Measurements from ENCODE around the gene FYB2. TPM values are rescaled to one million over a fixed set of nuclear protein-coding genes. Genes with fewer than 3 reads are reported as not detected.
A peak's percentile ranks its signal among the peaks of the same experiment; 100 is the strongest.

Gene FYB2
- total RNA-seq, 1 experiment from 2014 or later = not detected

DNA sequence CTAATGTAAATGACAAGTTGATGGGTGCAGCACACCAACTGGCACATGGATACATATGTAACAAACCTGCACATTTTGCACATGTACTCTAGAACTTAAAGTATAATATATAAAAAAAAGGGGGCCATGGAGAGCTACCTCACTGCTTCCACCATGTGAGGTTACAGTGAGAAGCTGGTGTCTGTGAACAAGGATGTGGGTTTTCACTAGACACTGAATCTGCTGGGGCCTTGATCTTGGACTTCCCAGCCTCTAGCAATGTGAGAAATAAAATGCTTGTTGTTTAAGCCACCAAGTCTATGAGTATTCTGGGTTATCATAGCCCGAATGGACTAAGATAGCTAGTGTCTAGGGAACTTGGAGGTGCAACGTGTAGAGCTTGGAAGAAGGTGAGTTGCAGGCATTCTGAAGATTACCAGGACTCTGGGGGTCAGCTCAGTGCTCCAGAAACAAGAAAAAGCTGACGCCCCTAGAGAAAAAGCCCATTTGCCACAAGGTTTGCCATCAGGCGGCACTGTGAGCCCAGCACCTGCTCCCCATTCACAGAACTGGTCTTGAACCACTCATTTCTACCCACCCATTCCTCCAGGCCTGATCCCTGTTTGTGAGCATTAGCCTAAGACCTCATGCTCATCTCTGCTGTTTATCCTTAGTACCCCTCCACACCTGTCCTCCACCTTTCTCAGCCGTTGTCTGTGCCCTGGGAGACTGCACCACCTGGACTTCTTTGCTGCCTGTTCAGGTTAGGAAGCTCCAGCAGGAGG is 15.1 kb upstream of the FYB2 start:
- DNase-seq (ENCODE audit: low read depth) = no peak

DNA sequence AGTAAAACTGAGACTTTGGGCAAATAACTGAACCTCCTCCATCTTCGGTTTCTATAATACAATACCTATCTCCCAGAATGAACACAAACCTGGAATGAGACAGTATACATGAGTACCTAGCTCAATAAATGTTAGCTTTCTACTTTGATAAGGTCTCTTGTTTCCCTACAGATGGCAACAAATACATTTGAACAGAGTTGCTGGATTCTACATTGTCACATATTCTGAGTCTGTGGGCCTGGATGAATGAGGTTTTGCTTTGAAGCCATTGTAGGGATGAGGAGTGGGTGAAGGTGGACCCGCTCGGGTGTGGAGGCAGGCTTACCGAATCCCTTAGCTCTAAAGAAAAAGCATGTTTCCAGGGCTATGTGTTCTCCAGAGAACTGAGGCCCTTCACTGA is 13.9 kb upstream of the FYB2 start:
- DNase-seq (ENCODE audit: low read depth) = no peak

DNA sequence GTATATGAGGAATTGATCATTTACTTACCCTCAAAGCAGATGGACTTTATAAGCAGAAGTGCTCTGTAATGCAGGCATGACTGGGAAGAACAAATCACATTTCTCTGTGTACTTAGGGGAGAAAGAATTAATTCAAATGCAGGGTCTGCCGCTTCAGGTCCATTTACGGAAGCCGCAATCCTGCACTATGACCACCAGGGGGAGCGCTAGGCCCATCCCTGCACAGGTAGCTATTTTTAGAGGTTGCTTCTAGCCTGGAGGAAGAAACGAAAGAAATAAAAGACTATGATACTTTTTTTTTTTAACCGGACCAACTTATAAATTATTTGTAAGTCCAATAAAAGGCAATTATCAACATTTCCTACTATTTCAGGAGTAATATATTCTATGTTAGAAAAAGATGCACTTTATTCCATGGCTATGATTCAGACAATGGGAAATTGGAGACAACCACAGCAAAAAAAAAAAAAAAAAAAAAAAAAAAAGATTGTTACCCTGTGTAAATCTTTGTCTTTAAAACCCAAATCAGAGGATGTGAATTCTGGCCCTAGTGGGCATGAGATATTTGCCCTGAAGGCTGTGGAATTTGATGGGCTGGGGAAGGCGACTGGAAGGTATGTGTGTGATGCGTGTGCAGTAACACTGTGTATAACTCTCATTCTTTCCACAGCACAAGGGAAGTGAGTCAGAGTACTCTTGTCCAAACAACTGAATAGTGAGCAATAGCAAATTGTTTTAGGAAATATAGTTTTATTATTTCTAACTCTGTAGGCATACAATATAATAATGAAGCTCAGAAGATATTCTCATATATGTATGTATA is 12.9 kb upstream of the FYB2 start:
- DNase-seq (ENCODE audit: low read depth) = peak; percentile 84

DNA sequence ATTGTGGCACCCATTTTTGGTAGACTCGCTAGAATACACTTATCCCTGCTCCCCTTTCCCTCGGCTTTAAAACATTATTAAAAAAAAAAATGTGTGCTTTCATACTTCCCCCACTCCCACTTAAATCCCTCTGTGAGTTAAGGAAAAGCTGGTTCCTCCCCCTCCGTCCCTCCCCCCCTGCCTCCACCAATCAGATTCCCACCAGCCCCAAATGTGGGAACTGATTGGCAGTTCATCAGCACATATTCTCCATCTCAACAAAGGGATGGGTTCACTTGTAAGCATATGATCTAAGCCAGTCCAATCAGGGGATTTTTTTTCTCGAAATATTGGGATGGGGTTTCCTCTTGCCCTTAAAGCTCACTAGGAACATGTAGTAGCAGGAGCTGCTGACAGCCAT is 10.8 kb upstream of the FYB2 start:
- peak; percentile 20 for DNase-seq (ENCODE audit: low read depth)

DNA sequence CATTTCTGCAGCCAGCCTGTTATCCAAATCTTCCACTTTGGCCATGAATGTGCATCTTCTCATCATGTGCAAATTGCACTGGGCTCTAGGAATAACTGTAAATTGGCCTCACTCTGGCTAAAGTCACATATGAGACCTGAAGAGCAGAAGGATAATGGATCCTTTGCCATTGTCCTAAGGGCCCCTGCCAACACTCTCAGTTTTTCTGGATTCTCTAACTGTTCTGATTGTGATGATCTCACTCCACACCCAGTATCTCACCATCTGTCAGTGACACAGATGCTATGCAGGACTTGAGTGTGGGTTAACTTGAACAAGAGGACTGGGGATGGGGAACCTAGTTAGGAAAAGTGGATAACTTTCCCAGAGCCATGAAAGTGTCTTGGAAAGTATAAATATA is 8.5 kb upstream of the FYB2 start:
- DNase-seq (ENCODE audit: low read depth) = no peak

DNA sequence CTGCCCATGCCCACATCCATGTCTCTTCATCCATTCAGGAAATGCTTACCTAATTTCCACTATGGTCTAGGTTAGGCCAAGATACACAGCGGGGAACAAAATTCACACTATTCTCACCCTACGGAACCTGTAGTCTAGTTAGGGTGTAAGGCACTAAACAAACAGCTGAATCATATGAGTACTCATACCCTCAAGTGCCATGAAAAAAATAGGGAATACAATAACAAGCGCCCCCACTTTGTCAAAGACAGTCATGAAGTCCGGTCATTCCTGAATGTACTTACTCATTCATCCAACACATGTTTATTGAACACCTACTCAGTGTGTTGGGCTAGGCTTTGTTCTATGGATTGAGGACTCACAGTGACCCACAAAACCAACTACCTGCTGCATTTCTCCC is 6.2 kb upstream of the FYB2 start:
- no peak for DNase-seq (ENCODE audit: low read depth)

DNA sequence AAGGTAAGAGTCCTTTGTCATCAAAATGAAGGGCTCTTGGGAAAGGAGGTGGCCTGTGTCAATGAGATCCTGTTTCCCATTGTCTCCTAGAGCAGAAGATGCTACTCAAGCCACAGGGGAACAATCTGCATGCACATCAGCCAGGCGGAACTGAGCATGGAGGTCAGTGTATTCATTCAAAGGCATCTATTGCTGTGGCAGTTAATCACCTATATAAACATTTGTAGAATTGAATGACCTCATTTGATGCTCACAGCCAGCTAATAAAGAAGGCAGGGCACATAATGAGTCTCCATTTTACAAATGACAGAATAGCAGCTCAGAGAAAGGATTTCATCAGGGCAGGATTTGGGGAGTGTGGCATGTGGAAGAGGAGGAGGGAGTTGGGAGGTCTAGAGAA is 5.7 kb upstream of the FYB2 start:
- DNase-seq (ENCODE audit: low read depth) = no peak

DNA sequence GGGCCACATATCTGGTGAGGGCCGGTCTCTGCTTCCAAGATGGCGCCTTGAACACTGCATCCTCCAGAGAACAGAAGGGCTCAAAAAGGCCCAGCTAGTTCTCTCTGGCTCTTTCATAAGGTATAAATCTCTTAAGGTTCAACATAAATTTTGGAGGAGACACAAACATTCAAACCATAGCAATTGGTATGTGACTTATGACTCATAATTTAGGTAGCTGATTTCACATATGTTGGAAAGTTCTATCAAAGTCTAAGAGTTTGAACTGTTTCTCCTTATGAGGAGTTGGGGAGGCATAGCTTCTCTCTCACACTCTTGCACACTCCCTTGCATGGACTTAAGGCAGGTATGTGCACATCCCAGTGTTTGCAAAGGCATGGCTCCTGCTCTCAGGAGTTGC is 5.1 kb upstream of the FYB2 start:
- DNase-seq (ENCODE audit: low read depth) = no peak

DNA sequence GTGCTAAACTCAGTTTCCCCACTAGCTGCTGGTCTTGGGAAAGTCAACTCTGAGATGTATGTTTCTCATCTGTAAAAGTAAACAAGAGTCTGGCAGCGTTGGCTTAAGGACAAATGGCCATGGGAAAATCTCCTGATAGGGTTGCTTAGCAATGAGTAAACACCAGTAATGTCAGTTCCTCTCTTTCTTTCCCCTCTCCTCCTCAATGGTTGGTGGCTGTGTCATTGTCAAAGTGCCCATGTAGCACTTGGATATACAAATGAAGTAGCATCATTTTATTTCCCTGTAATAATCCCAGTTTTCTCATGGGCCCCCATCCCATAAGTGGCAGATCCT is 2.2 kb upstream of the FYB2 start:
- peak; percentile 24 for DNase-seq (ENCODE audit: low read depth)

DNA sequence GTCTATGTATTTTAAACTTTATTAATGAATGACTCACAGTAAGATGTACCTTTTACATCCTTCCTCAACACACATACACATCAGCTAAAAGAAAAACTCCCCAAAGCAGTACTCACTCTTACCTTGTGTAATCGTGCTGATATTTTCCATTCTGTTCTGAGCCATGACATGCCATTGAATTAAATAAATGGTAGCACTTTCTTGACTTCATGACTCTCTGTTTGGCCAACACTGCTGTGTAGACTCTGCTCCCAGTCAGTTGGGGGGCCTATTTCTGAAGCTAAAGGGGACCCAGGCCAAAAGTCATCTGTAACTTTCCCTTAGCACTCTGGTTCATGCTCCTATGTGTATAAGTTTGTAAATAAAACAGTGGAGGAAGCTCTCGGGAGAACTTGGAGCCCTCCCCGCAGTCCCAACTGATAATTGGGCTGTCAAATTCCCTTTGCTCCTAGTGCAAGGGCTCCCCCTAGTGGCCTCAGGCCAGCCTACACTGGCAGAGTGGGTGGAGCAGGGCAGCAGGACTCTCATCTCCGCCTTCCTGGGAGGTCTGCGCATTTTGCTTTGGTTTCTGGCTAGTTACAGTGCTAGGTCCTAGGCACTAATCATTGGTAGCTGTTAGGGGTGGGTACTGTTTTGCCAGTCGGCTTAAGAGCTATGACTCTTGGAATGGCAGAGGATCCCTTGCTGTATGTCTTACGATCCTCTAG is 1.7 kb upstream of the FYB2 start:
- DNase-seq (ENCODE audit: low read depth) = peak; percentile 70

DNA sequence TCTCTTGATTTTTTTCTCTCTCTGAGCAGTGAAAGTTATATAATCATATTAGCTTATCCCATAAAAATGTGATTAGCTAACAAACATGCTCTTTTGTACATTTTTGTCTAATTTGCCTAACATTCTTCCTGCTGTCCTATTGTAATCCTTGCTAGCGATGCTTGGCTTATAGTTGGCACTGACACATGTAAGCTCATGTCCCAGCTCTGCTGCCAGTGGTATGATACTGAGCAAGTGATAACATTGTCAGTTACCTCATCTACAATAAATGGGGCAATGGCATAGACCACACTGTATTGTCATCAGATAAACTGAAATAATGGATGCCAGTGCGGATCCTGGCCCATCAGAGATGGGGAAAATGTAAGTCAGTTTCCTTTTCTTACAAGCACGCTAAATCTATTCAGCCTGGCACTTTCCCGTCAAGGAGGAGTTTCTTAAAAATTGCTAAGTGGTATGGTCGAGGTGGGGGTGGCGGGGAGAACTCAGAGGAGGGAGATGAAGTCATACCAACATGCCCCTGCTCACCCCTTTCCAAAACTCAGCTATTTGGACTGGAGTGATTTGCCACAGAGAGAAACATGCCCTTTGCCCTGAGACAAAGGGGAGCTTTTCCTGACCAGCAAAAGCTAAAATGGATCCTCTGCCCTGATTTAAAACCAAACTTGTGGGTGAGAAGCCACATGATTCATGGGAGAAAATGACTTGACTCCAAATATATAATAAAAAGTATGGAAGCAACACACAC is 1.3 kb downstream of the FYB2 start:
- no peak for DNase-seq (ENCODE audit: low read depth)

DNA sequence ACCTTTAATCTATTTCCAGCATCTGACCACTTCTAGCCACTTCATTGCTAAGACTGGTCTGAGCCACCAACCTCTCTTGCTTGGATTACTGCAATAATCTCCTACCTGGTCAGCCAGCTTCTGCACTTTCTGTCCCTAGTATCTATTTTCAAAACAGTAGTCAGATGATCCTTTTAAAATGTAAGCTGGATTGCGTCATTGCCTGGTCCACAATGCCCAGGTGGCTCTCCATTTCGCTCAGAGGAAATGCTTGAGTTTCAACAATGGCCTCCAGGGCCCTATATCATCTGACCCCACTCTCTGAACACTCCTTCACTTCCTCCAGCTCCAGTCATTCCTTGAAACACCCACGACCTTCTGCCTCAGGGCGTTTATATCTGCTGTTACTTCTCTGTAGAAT is 2.3 kb downstream of the FYB2 start:
- DNase-seq (ENCODE audit: low read depth) = no peak

DNA sequence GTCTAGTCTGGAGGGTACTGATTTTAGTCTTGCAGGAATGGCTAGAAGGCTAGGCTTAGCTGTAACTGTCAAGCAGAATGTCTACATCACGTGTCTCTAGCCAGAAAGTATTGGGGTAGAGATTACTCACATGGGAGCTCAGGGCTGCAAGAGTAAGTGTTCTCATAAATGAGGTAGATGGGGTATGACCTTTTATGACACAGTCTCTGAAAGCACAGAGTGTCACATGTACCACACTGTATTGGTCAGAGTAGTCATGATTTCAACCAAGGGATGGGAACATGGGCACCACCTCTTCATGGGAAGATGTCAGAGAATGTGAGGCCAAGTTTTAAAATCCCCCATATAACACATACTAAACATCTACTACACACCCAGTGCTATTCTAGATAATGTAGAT is 2.9 kb downstream of the FYB2 start:
- DNase-seq (ENCODE audit: low read depth) = no peak

DNA sequence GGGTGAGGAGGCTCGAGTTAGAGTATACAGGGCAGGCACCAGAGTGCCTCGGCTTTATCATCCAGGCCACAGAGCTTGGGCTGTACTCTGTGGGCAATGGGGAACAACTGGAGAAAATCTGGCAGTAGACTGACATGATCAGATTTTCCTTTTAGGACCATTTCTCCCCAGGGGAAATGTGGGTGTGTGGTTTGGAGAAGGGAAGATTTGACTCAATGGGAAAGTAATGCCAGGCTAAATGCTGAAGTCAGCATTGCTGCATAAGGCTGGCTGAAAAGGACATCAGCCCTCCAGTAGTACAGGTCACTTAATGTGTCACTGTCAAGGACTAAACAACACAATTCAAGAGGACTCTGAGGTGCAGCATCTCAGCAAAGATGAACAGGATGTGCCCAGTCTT is 5.0 kb downstream of the FYB2 start:
- no peak for DNase-seq (ENCODE audit: low read depth)

DNA sequence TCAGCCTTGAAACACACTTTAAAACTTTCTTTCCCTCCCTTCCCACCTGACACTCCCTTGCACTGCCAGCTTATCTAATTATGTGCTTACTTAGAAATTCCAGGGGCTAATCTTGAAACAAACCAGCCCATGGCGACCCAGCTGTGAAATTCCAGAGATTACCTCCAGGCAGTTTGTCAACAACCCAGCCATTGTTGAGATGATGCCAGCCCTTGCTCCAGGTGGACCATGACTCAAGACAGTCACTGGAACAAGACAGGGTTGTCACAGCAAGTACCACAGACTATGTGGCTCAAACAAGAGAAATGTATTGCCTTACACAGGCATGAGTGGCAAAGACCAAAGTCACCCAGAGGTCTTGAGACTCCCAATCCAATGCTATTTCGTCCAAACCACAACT is 7.9 kb downstream of the FYB2 start:
- DNase-seq (ENCODE audit: low read depth) = peak; percentile 14

DNA sequence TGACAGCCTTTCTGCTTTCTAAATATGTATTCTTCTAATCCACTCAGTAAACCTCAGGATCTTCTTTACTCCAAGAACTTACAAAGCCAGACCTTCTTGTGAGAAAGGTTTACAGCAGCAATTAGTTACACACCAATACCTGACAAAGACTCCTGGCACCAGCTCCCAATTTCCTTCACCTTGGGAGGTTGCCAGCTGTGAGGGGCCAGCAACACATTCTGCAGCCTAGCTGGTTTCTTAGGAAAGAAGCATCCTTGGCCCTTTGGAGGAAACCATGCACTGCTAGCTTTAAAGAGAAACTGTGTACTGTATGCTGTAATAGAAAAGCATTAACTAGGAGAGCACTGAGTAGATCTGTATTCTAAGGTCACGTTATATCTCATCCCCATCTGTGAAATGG is 10.8 kb downstream of the FYB2 start:
- no peak for DNase-seq (ENCODE audit: low read depth)

DNA sequence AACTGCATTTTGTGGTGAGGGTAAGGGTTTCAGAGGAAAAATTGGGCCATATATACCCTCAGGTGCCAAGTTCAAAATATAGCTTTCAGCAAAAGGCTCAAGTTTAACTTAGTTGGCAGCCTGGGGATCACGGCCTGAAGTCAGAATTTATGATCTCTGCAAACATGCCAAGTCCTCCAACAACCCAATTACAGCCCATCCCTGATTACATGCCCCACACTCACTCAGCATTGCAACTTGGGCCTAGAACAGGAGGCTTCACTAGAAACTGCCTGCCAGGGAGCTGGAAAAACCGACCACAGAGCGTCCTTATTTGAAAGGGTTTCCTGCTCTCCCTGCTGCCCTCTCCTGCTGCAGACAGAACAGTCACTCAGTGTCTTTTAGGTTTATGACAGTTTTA is 12.4 kb downstream of the FYB2 start:
- no peak for DNase-seq (ENCODE audit: low read depth)

DNA sequence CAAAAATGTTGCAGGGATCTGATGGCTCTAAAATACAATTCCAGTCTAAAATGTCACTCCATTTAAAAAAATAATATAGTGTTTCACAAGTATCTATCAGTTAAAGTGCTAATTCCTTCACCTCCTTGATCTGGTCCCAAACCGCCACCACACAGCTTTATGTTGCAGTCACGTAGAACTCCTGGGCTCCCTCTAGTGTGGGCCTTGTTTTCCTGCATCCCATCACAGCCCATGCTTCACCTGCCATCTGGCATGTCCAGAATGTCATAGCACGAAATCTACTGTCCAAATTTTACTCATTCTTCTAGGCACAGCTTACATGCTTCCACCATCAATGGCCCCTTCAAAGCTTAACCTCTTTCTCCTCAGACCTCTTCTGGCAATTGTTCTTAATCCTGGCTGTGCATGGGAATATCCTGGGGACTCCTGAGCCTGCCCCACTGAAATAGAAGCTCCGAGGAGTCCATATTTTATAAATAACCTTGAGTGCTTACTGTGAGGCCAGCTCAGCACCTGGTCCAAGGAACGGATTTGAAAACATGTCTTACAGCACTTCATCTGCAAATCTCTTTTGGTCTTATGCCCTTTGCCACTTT is 15.5 kb downstream of the FYB2 start:
- DNase-seq (ENCODE audit: low read depth) = peak; percentile 49

DNA sequence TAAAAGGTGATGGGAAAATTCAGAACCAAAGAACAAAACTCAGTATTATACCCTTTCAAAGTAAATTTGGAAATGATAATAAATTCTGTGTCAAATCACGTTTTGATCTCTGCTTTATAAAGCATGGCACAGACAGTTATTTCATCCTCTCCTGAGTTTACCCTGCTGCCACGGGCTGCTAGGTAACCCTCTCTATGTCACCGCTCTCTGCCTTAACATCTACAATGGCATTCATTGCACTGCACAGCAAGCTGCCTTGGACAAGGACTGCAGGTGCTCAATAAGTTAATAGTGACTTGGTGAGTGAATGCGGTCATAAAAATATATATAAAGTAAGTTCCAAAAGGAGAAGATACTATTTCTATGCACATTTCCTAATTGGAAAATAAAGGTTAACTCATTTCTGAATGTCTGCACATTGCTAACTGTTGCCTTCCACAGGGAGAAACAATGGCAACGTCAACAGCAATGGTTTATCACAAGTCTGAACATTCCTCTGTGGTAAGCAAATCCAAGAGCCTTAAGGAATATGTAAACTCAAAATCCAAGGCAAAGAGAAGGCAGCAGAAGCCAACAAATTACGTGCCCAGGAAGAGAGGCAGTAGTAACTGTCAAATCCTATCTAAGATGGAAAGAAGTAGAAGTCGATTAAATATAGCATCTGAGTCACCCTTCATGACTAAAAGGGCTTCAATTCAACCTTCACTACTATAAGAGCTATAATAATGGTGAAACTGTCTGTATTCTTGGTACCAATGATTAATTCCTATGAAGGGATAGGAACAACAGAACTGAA is 19.4 kb downstream of the FYB2 start:
- DNase-seq (ENCODE audit: low read depth) = peak; percentile 72

DNA sequence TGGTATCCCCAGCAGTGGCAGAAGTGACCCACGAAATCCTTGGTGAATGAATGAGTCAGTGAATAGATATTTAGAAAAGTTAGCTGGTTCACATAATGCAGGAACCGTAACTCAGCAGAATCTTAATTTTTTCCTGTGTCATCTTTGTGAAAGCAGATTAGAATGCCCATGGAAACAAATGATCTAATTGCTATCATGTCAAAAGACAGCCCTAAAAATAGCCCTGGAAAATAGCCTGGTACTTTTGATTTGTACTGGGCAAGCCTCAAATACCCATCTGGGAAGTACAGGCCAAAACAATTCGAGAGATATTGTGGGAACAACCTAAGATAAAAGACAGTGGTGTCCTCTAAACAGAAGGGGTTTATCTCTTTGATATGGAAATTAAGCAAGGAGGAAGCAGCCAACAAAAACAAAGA is 21.1 kb downstream of the FYB2 start:
- peak; percentile 64 for DNase-seq (ENCODE audit: low read depth)
